Panc1 (cell line): Measurements from ENCODE around the gene PPP1R3C.

Source experiments
- CTCF ChIP-seq: fragments of 450-650 bp; IDR thresholded peaks from 2 replicates; pipeline ENCODE4 v1.5.1; 2017; ENCODE audit warnings: mild to moderate bottlenecking
- POLR2AphosphoS5 ChIP-seq: IDR thresholded peaks from 2 replicates; pipeline ENCODE4 v1.6.1; 2012; ENCODE audit warnings: mild to moderate bottlenecking, low read depth, low read length, moderate library complexity
- SIN3A ChIP-seq: IDR thresholded peaks from 2 replicates; pipeline ENCODE4 v1.6.1; 2012; ENCODE audit warnings: low read depth, mild to moderate bottlenecking, low read length, moderate library complexity, borderline replicate concordance; ENCODE audit not compliant: insufficient read depth
- TCF7L2 ChIP-seq: IDR thresholded peaks from 2 replicates; pipeline ENCODE4 v1.6.1; 2011; ENCODE audit warnings: mild to moderate bottlenecking, low read depth, low read length, inconsistent platforms
- TF ChIP-seq, protein P1 (sequence below), 2 experiments: IDR thresholded peaks; 2 replicates each; pipeline ENCODE4 v1.6.1; 2011 to 2012; ENCODE audit warnings: low read depth in 2 of 2, control low read depth in 1 of 2, low read length in 1 of 2, mild to moderate bottlenecking in 1 of 2, moderate library complexity in 1 of 2; ENCODE audit not compliant: insufficient read depth in 1 of 2

GRCh38 chr10:91680487-91680886 lies 47.6 kb upstream of the PPP1R3C start:
- TF ChIP-seq CTCF (no peak), TCF7L2 (no peak), POLR2AphosphoS5 (no peak), SIN3A (no peak)
- TF ChIP-seq, protein P1, sequence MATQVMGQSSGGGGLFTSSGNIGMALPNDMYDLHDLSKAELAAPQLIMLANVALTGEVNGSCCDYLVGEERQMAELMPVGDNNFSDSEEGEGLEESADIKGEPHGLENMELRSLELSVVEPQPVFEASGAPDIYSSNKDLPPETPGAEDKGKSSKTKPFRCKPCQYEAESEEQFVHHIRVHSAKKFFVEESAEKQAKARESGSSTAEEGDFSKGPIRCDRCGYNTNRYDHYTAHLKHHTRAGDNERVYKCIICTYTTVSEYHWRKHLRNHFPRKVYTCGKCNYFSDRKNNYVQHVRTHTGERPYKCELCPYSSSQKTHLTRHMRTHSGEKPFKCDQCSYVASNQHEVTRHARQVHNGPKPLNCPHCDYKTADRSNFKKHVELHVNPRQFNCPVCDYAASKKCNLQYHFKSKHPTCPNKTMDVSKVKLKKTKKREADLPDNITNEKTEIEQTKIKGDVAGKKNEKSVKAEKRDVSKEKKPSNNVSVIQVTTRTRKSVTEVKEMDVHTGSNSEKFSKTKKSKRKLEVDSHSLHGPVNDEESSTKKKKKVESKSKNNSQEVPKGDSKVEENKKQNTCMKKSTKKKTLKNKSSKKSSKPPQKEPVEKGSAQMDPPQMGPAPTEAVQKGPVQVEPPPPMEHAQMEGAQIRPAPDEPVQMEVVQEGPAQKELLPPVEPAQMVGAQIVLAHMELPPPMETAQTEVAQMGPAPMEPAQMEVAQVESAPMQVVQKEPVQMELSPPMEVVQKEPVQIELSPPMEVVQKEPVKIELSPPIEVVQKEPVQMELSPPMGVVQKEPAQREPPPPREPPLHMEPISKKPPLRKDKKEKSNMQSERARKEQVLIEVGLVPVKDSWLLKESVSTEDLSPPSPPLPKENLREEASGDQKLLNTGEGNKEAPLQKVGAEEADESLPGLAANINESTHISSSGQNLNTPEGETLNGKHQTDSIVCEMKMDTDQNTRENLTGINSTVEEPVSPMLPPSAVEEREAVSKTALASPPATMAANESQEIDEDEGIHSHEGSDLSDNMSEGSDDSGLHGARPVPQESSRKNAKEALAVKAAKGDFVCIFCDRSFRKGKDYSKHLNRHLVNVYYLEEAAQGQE (IDR thresholded peaks at IDR 0.05; ENCODE audit: insufficient read depth in 1 of 2, low read depth in 2 of 2, low read length in 1 of 2), result no peak
